Ovary (tissue), 3 donors: ENCODE data around the gene TRDMT1.

Experiments
- POLR2A ChIP-seq: fragments of 450-650 bp; IDR thresholded peaks from one replicate; pipeline ENCODE4 v1.6.1; 2017; ENCODE audit warnings: antibody characterized with exemption, mild to moderate bottlenecking, moderate library complexity
- TF ChIP-seq, protein P1 (sequence below), 3 donors: fragments of 450-650 bp in 2 of 3; fragments of 200-600 bp in 1 of 3; IDR thresholded peaks; one replicate each; pipeline versions ENCODE4 v1.5.1 to v1.8.0; 2016 to 2022; ENCODE audit warnings: antibody characterized with exemption in 3 of 3, mild to moderate bottlenecking in 1 of 3
- donor health status: DM: no; HTN: no; CAD: no.

DNA sequence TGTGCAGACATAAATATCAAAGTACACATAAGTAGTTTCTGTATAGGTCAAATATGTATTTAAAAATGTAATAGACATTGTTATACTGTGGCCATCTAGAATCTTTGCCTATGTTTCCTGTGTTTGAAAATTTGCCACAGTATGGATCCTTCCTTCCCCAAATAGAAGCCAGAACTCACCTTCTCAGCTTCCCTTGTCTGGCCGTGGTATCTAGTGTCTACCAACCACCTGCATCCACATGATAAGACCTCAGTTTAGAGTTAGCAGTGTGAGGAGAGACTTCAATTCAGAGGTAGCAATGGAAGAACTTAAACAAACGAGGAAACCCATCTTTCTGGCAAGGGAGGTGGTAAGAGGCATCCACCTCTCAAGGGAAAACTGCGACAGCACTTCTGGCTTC, 4.9 kb downstream of the TRDMT1 start:
- TF ChIP-seq, protein P1, sequence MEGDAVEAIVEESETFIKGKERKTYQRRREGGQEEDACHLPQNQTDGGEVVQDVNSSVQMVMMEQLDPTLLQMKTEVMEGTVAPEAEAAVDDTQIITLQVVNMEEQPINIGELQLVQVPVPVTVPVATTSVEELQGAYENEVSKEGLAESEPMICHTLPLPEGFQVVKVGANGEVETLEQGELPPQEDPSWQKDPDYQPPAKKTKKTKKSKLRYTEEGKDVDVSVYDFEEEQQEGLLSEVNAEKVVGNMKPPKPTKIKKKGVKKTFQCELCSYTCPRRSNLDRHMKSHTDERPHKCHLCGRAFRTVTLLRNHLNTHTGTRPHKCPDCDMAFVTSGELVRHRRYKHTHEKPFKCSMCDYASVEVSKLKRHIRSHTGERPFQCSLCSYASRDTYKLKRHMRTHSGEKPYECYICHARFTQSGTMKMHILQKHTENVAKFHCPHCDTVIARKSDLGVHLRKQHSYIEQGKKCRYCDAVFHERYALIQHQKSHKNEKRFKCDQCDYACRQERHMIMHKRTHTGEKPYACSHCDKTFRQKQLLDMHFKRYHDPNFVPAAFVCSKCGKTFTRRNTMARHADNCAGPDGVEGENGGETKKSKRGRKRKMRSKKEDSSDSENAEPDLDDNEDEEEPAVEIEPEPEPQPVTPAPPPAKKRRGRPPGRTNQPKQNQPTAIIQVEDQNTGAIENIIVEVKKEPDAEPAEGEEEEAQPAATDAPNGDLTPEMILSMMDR (IDR thresholded peaks at IDR 0.05): no peak
- no peak for TF ChIP-seq POLR2A
